HUES6 (cell line): Measurements from ENCODE around the gene EPHA3.

Source experiments
- H3K27ac ChIP-seq: 2 replicates; pipeline ENCODE4 v1.7.0; 2013; ENCODE audit warnings: low read depth, mild to moderate bottlenecking, low read length, inconsistent platforms
- H3K27me3 ChIP-seq: 2 replicates; pipeline ENCODE4 v1.6.1; 2013; ENCODE audit warnings: low read length; ENCODE audit not compliant: control insufficient read depth, insufficient read depth
- H3K36me3 ChIP-seq: 2 replicates; pipeline ENCODE4 v1.6.1; 2013; ENCODE audit warnings: low read length; ENCODE audit not compliant: control insufficient read depth, insufficient read depth
- H3K4me1 ChIP-seq: 2 replicates; pipeline ENCODE4 v1.6.1; 2013; ENCODE audit warnings: low read length; ENCODE audit not compliant: control insufficient read depth, insufficient read depth
- H3K4me3 ChIP-seq: 2 replicates; pipeline ENCODE4 v1.5.1; 2013; ENCODE audit warnings: low read depth, low read length
- H3K9ac ChIP-seq: one replicate; pipeline ENCODE4 v1.6.1; 2013; ENCODE audit warnings: mild to moderate bottlenecking, low read length
- H3K9me3 ChIP-seq: 2 replicates; pipeline ENCODE4 v1.6.1; 2013; ENCODE audit warnings: low read depth, low read length; ENCODE audit not compliant: control insufficient read depth, insufficient read depth

EPHA3 gene

GRCh38 chr3:89232155-89232554 lies 124.7 kb downstream of the EPHA3 start:
- no peaks in the 10 kb centered on the region for H3K36me3 ChIP-seq
- H3K4me1 ChIP-seq = peaks cover 8% of the 10 kb centered on the region
- no peak overlapping the region for H3K9ac ChIP-seq
- no peaks in the 10 kb centered on the region for H3K27me3 ChIP-seq
- no peak overlapping the region for H3K27ac ChIP-seq
- no peak overlapping the region for H3K4me3 ChIP-seq
- H3K9me3 ChIP-seq = no peaks in the 10 kb centered on the region

GRCh38 chr3:89234620-89235019 lies 127.2 kb downstream of the EPHA3 start:
- Histone ChIP-seq H3K36me3 (no peaks in the 10 kb centered on the region), H3K4me3 (no peak overlapping the region), H3K9ac (no peak overlapping the region), H3K27me3 (no peaks in the 10 kb centered on the region), H3K27ac (no peak overlapping the region), H3K4me1 (peaks cover 9% of the 10 kb centered on the region), H3K9me3 (no peaks in the 10 kb centered on the region)

DNA sequence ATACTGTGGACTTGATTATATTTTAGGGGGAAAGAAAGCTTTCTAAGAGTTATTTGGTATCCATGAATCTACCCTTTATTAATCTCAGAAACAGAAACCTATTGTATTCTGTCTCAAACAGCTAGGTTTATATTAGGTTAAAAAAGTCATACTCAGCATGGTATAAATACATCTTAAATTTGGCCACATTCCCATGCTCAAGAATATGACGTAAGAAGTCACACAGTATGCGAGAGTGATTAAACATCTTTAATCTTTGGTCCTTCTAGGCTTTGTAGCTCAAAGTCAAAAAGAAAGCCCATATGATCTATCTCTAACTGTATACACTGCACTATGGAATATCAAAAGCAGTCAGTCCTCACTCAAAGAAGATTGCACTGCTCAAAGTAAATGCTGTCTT lies 131.4 kb downstream of the EPHA3 start:
- Histone ChIP-seq H3K36me3 (no peaks in the 10 kb centered on the region), H3K9me3 (no peaks in the 10 kb centered on the region), H3K4me3 (no peak overlapping the region), H3K9ac (no peak overlapping the region), H3K27ac (no peak overlapping the region), H3K27me3 (no peaks in the 10 kb centered on the region), H3K4me1 (peaks cover 4% of the 10 kb centered on the region; the same call in 1 of the 2 replicates)

DNA sequence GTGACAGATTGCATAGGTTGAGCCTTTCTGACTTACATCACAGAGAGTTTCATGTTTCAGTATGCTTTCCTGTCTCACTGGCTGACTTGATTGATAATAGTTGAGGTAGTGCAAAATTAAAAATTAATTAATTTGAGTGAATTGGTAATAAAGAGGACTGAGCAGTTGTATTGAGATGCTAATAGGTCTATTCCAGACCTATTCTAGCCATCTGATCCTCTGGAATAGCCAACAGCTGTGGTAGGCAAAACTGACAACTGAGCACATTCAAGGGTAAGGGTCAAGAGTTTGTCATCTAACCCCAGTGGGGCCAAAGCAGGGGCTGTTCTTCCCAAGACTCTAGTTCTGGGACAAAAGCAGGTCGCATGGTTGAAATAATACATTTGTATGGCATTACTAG lies 132.4 kb downstream of the EPHA3 start:
- H3K36me3 ChIP-seq = no peaks in the 10 kb centered on the region
- H3K9me3 ChIP-seq = no peaks in the 10 kb centered on the region
- H3K27ac ChIP-seq = no peak overlapping the region

GRCh38 chr3:89245612-89246011 lies 138.2 kb downstream of the EPHA3 start:
- H3K4me1 ChIP-seq = peaks cover 17% of the 10 kb centered on the region
- H3K27me3 ChIP-seq = no peaks in the 10 kb centered on the region
- H3K27ac ChIP-seq = no peak overlapping the region
- no peaks in the 10 kb centered on the region for H3K9me3 ChIP-seq
- H3K9ac ChIP-seq = no peak overlapping the region
- no peak overlapping the region for H3K4me3 ChIP-seq
- no peaks in the 10 kb centered on the region for H3K36me3 ChIP-seq

More for the DNA sequence above, 132.4 kb downstream of the EPHA3 start:
- Histone ChIP-seq H3K9ac (no peak overlapping the region), H3K4me3 (no peak overlapping the region), H3K4me1 (peaks cover 4% of the 10 kb centered on the region; the same call in 1 of the 2 replicates), H3K27me3 (no peaks in the 10 kb centered on the region)

GRCh38 chr3:89246326-89246725 lies 138.9 kb downstream of the EPHA3 start:
- H3K36me3 ChIP-seq = no peaks in the 10 kb centered on the region
- no peaks in the 10 kb centered on the region for H3K9me3 ChIP-seq
- H3K27me3 ChIP-seq = no peaks in the 10 kb centered on the region
- H3K4me3 ChIP-seq = no peak overlapping the region
- H3K27ac ChIP-seq = no peak overlapping the region
- no peak overlapping the region for H3K9ac ChIP-seq
- peaks cover 17% of the 10 kb centered on the region for H3K4me1 ChIP-seq

DNA sequence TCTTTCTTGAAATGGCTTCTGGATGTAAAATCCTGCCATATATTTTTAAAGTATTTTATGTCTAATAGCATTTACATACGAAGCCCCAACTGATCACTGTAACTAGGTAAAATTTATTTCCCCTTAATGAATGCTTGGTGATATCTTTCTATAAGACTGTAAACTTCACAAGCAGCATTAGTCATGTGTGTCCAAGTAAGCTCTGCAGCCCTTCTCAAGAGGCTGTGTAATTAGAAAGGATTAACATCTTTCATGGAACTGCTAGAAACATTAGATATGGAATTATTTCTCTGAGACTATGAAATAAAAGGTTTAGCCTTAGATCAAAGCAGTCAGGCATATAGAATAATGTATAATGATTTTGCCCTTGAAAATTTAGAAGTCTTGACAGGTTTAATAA lies 143.3 kb downstream of the EPHA3 start:
- Histone ChIP-seq H3K27me3 (no peaks in the 10 kb centered on the region), H3K36me3 (no peaks in the 10 kb centered on the region), H3K4me1 (peaks cover 12% of the 10 kb centered on the region), H3K9me3 (no peaks in the 10 kb centered on the region), H3K27ac (no peak overlapping the region), H3K4me3 (no peak overlapping the region), H3K9ac (no peak overlapping the region)

DNA sequence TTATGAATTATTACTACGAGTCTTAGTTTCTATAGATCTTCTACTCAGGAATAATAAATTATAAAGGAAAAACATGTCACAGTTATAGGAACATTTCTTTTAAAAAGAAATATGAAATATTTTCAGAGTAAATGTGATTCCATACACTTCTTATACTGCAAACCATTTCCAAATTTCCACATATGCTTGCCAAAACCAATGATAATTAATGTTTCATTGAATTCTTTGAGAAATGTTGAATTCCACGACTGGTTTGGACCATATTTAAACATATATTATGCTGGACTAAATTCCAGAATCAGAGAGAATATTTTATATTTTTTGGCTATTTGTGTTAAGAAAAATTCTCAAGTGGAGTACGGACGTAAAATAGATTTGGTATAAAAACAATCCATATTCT lies 144.6 kb downstream of the EPHA3 start:
- Histone ChIP-seq H3K36me3 (no peaks in the 10 kb centered on the region), H3K9me3 (no peaks in the 10 kb centered on the region), H3K9ac (no peak overlapping the region)

GRCh38 chr3:89252860-89253259 lies 145.4 kb downstream of the EPHA3 start:
- Histone ChIP-seq H3K36me3 (no peaks in the 10 kb centered on the region), H3K4me3 (no peak overlapping the region), H3K4me1 (no peaks in the 10 kb centered on the region), H3K9me3 (no peaks in the 10 kb centered on the region), H3K27ac (no peak overlapping the region), H3K9ac (no peak overlapping the region), H3K27me3 (no peaks in the 10 kb centered on the region)

More for the DNA sequence above, 144.6 kb downstream of the EPHA3 start:
- Histone ChIP-seq H3K27ac (no peak overlapping the region), H3K4me1 (no peaks in the 10 kb centered on the region), H3K27me3 (no peaks in the 10 kb centered on the region), H3K4me3 (no peak overlapping the region)

DNA sequence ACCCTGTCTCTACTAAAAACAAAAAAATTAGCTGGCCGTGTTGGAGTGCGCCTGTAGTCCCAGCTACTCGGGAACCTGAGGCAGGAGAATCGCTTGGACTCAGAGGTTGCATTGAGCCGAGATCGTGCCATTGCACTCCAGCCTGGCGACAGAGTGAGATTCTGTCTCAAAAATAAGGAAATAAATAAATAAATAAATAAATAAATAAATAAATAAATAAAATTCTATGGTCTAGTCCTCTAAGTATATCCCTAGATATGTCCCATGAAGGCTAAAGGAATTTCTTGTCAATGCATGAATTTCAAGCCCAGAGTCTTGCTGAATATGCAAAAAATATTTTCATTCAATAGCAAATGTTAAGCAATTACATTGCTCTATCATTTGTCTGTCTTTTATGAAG lies 149.0 kb downstream of the EPHA3 start:
- Histone ChIP-seq H3K27ac (no peak overlapping the region), H3K27me3 (no peaks in the 10 kb centered on the region), H3K36me3 (no peaks in the 10 kb centered on the region), H3K4me1 (no peaks in the 10 kb centered on the region), H3K9me3 (no peaks in the 10 kb centered on the region), H3K4me3 (no peak overlapping the region), H3K9ac (no peak overlapping the region)

- Histone ChIP-seq H3K9me3 (no peaks in the 10 kb centered on the region), H3K27me3 (no peaks in the 10 kb centered on the region), H3K4me1 (no peaks in the 10 kb centered on the region), H3K36me3 (no peaks in the 10 kb centered on the region), H3K27ac (no peak overlapping the region), H3K9ac (no peak overlapping the region), H3K4me3 (no peak overlapping the region)
Measured at GRCh38 chr3:89256882-89257281, 149.5 kb downstream of the EPHA3 start.

DNA sequence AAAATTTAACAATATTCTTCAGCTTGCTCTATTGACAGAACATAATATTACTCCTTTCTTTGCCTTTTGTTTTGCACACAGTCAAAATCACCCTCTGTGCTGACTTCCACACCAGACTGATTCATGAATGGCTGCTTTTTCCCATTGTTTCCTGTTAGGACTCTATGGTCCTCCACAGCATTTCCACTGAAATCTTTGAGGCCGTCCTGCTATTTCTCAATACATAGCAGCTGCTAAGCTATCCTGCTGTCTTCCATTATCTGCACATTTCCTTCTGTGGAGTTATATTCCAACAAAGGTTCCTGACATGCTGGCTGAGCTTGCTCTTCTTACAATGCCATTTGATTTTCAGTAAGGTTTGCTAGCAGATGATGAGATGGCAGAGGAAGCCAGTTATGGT lies 153.3 kb downstream of the EPHA3 start:
- Histone ChIP-seq H3K27me3 (no peaks in the 10 kb centered on the region), H3K27ac (no peak overlapping the region), H3K4me1 (peaks cover 19% of the 10 kb centered on the region), H3K4me3 (no peak overlapping the region), H3K36me3 (no peaks in the 10 kb centered on the region), H3K9ac (no peak overlapping the region), H3K9me3 (no peaks in the 10 kb centered on the region)
